Islet of Langerhans (tissue), 1 donor: Measurements from ENCODE around the gene ZNF227.
"Not testable (repeated sequence)": the region's sequence is repeated elsewhere in the genome, so short reads cannot be mapped to it uniquely, and the experiment has no call there.

ENCODE experiments used
- FAIRE-seq: peaks from one replicate; lab custom pipeline; 2011; peaks lifted over from hg19 to GRCh38; lab: Jason Lieb, UNC

Gene ZNF227

DNA sequence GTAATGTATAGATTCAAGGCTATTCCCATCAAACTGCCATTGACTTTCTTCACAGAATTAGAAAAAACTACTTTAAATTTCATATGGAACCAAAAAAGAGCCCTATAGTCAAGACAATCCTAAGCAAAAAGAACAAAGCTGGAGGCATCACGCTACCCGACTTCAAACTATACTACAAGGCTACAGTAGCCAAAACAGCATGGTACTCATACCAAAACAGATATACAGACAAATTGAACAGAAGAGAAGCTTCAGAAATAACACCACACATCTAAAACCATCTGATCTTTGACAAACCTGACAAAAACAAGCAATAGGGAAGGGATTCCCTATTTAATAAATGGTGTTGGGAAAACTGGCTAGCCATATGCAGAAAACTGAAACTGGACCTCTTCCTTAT is 40.0 kb downstream of the ZNF227 start:
- not testable (repeated sequence) for FAIRE-seq

GRCh38 chr19:44253392-44253791 is 41.1 kb downstream of the ZNF227 start:
- not testable (repeated sequence) for FAIRE-seq

GRCh38 chr19:44254496-44254895 is 42.2 kb downstream of the ZNF227 start:
- no peak for FAIRE-seq

- no peak for FAIRE-seq
Measured at GRCh38 chr19:44255705-44256411, 43.5 kb downstream of the ZNF227 start.

GRCh38 chr19:44258136-44258535 is 45.8 kb downstream of the ZNF227 start:
- no peak for FAIRE-seq

DNA sequence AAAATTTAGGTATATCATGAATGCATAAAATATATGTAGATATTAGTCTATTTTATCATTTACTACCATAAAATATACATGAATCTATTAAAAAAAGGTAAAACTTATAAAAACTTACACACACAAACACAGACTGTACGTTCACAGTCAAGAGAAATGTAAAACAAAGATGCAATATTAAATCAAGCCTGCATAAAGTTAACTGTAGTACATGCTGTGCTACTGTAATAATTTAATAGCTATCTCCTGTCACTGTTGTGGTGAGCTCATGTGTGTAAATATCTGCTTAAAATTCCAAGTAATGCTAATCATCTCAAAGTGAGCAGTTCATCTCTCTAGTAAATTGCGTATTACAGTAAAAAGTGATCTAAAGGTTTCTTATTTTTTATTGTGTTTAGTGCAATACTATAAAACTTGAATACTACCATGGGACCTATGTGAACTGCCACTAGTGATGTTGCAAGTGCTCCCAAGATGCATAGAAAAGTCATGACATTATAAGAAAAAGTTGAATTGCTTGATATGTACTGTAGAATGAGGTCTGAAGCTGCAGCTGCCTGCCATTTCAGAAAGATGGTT is 46.6 kb downstream of the ZNF227 start:
- FAIRE-seq: no peak

- no peak for FAIRE-seq
Measured at GRCh38 chr19:44260343-44260681, 48.0 kb downstream of the ZNF227 start.

GRCh38 chr19:44260695-44261446 is 48.5 kb downstream of the ZNF227 start:
- FAIRE-seq: no peak

DNA sequence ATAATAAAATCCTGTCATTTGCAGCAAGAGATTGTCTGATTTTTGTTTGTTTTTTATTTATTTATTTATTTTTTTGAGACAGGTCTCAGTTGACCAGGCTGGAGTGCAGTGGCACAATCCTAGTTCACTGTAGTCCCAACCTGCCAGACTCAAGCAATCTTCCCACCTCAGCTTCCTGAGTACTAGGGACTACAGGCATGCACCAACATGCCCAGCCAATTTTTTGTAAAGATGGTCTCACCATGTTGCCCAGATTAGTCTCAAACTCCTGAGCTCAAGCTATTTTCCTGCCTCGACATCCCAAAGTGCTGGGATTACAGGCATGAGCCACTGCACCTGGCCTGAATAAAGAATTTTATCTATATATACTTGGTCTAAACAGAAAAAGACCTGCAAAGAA is 65.0 kb downstream of the ZNF227 start:
- FAIRE-seq: no peak

GRCh38 chr19:44278181-44278690 is 65.9 kb downstream of the ZNF227 start:
- FAIRE-seq: no peak

GRCh38 chr19:44280916-44281315 is 68.6 kb downstream of the ZNF227 start:
- no peak for FAIRE-seq

- no peak for FAIRE-seq
Measured at GRCh38 chr19:44282846-44283245, 70.5 kb downstream of the ZNF227 start.

GRCh38 chr19:44284968-44285367 is 72.6 kb downstream of the ZNF227 start:
- no peak for FAIRE-seq
